ENCODE results near the gene ZFP92.

- TF ChIP-seq POLR2AphosphoS5 (IDR thresholded peaks at IDR 0.05; ENCODE audit: low read depth, low read length) (no peak), TAF1 (IDR thresholded peaks at IDR 0.05; ENCODE audit: borderline replicate concordance, insufficient read depth, low read length) (no peak), REST (IDR thresholded peaks at IDR 0.05; ENCODE audit: insufficient read depth in 1 of 2, low read depth in 2 of 2, low read length in 2 of 2) (no peak), FOXP2 (optimal IDR thresholded peaks at IDR 0.05; ENCODE audit: borderline replicate concordance, extremely low read depth, extremely low read length, insufficient read depth) (no peak)
Measured at GRCh38 chrX:153444333-153445011, 33.2 kb downstream of the ZFP92 start.

Data from PFSK-1 (cell line).